A549 (cell line): ENCODE measurements around the gene RAB11B. TPM values are rescaled to one million over a fixed set of nuclear protein-coding genes. Genes with fewer than 3 reads are reported as not detected.
"Not testable (repeated sequence)": the region's sequence is repeated elsewhere in the genome, so short reads cannot be mapped to it uniquely, and the experiment has no call there.

Source experiments
- ATAC-seq, 2 experiments: fragments of 200-7000 bp in 1 of 2; fragments of >200 bp in 1 of 2; cut with Nextera tagmentation in 1 of 2; cut with Tn5 transposase in 1 of 2; 3 replicates each; pipeline versions ENCODE4 v1.8.0 to v1.9.1; 2018 to 2020; ENCODE audit warnings: mild to moderate bottlenecking in 1 of 2, moderate library complexity in 1 of 2
- CTCF ChIA-PET: fragments of 300-600 bp; sonication (Branson Sonifier 250); formaldehyde crosslinking; extraction: SDS; loops from one replicate; lab custom pipeline; 2021; ENCODE audit warnings: antibody characterized with exemption, inconsistent platforms; lab: Yijun Ruan, JAX
- POLR2A ChIA-PET: fragments of 350-600 bp; formaldehyde crosslinking; extraction: SDS; loops from one replicate; lab custom pipeline; 2021; ENCODE audit warnings: antibody characterized with exemption, inconsistent platforms; lab: Yijun Ruan, JAX
- DNase-seq, 2 experiments: peaks; one replicate each; pipeline versions ENCODE4 v3.0.0 to v3.0.0-alpha.2; 2011 to 2016; ENCODE audit warnings: low read depth in 1 of 2, low spot score in 1 of 2
- FAIRE-seq: peaks from 2 replicates; lab custom pipeline; 2011; peaks lifted over from hg19 to GRCh38; lab: Jason Lieb, UNC
- H3K27ac ChIP-seq, 2 experiments: fragments of >200 bp; sonication (Bioruptor Twin); formaldehyde crosslinking; 3 replicates each; pipeline ENCODE4 v1.5.1; 2016 to 2017
- H3K4me1 ChIP-seq: fragments of >200 bp; sonication (Bioruptor Twin); formaldehyde crosslinking; 3 replicates; pipeline ENCODE4 v1.6.1; 2016
- H3K4me2 ChIP-seq: fragments of >200 bp; sonication (Bioruptor Twin); formaldehyde crosslinking; 3 replicates; pipeline ENCODE4 v1.6.1; 2016
- H3K4me3 ChIP-seq: fragments of >200 bp; sonication (Bioruptor Twin); formaldehyde crosslinking; 3 replicates; pipeline ENCODE4 v1.5.1; 2016
- H3K9me3 ChIP-seq: fragments of >200 bp; sonication (Bioruptor Twin); formaldehyde crosslinking; 3 replicates; pipeline ENCODE4 v1.6.1; 2016
- CBX2 ChIP-seq: fragments of 200-600 bp; sonication (generic); IDR thresholded peaks from 2 replicates; pipeline ENCODE4 v1.6.1; 2016; ENCODE audit warnings: low read depth, mild to moderate bottlenecking, borderline replicate concordance
- CBX8 ChIP-seq: fragments of 200-600 bp; sonication (generic); IDR thresholded peaks from 2 replicates; pipeline ENCODE4 v1.6.1; 2016
- FOSB ChIP-seq: fragments of 250-450 bp; sonication (Bioruptor Pico); IDR thresholded peaks from 2 replicates; pipeline ENCODE4 v1.5.0; 2020; ENCODE audit warnings: mild to moderate bottlenecking, moderate library complexity
- FOSL2 ChIP-seq, 2 experiments: fragments of 450-650 bp in 1 of 2; fragments of >200 bp in 1 of 2; sonication (Bioruptor Twin) in 1 of 2; formaldehyde crosslinking; IDR thresholded peaks; 2 replicates each; pipeline versions ENCODE4 v1.5.0 to v1.6.1; 2016 to 2020; ENCODE audit warnings: mild to moderate bottlenecking in 1 of 2, moderate library complexity in 1 of 2
- FOXS1 ChIP-seq: fragments of 250-450 bp; sonication (Bioruptor Pico); IDR thresholded peaks from 2 replicates; pipeline ENCODE4 v1.5.0; 2020; ENCODE audit warnings: mild to moderate bottlenecking, moderate library complexity
- HDAC2 ChIP-seq: fragments of 200-600 bp; sonication (generic); IDR thresholded peaks from 2 replicates; pipeline ENCODE4 v1.6.1; 2016
- HOXA7 ChIP-seq: fragments of 250-450 bp; sonication (Bioruptor Pico); IDR thresholded peaks from 2 replicates; pipeline ENCODE4 v1.5.0; 2020; ENCODE audit warnings: mild to moderate bottlenecking, moderate library complexity
- HOXB13 ChIP-seq: fragments of 250-450 bp; sonication (Bioruptor Pico); IDR thresholded peaks from 2 replicates; pipeline ENCODE4 v1.5.0; 2020; ENCODE audit warnings: low read depth, mild to moderate bottlenecking, moderate library complexity
- HOXB5 ChIP-seq: fragments of 250-450 bp; sonication (Bioruptor Pico); IDR thresholded peaks from 2 replicates; pipeline ENCODE4 v1.5.0; 2020; ENCODE audit warnings: mild to moderate bottlenecking, moderate library complexity
- JUN ChIP-seq, 2 experiments: fragments of >200 bp; sonication (Bioruptor Twin); formaldehyde crosslinking; IDR thresholded peaks; 2 replicates in 1 of 2; 3 replicates in 1 of 2; pipeline ENCODE4 v1.6.1; 2016 to 2017
- KDM1A ChIP-seq: fragments of 200-600 bp; sonication (generic); IDR thresholded peaks from 2 replicates; pipeline ENCODE4 v1.6.1; 2016; ENCODE audit warnings: low read depth, mild to moderate bottlenecking
- MAFK ChIP-seq: fragments of 450-650 bp; IDR thresholded peaks from 2 replicates; pipeline ENCODE4 v1.6.1; 2014; ENCODE audit not compliant: partially characterized antibody
- NFE2L2 ChIP-seq: fragments of 150-350 bp; conservative IDR thresholded peaks from 2 replicates; pipeline ENCODE4 v1.6.1; 2014; ENCODE audit warnings: low read length
- NPAS2 ChIP-seq: fragments of 250-450 bp; sonication (Bioruptor Pico); IDR thresholded peaks from 2 replicates; pipeline ENCODE4 v1.8.0; 2022; ENCODE audit warnings: mild to moderate bottlenecking, moderate library complexity, borderline replicate concordance
- POLR2A ChIP-seq: IDR thresholded peaks from 2 replicates; pipeline ENCODE4 v1.6.1; 2012; ENCODE audit warnings: mild to moderate bottlenecking, low read length
- POLR2AphosphoS2 ChIP-seq: conservative IDR thresholded peaks from 2 replicates; pipeline ENCODE4 v1.6.1; 2012; ENCODE audit warnings: low read length, improper control_type of control experiment, inconsistent platforms
- RAD21 ChIP-seq, 2 experiments: fragments of >200 bp in 1 of 2; sonication (Bioruptor Twin) in 1 of 2; formaldehyde crosslinking in 1 of 2; IDR thresholded peaks in 1 of 2; conservative IDR thresholded peaks in 1 of 2; 2 replicates in 1 of 2; 3 replicates in 1 of 2; pipeline ENCODE4 v1.6.1; 2012 to 2018; ENCODE audit warnings: inconsistent platforms in 1 of 2
- RARB ChIP-seq: fragments of 250-450 bp; sonication (Bioruptor Pico); IDR thresholded peaks from 2 replicates; pipeline ENCODE4 v1.8.0; 2021; ENCODE audit warnings: mild to moderate bottlenecking, moderate library complexity
- RCOR1 ChIP-seq: fragments of 150-350 bp; IDR thresholded peaks from 2 replicates; pipeline ENCODE4 v1.6.1; 2014; ENCODE audit warnings: antibody characterized with exemption, low read length, low read depth
- REST ChIP-seq: fragments of 200-600 bp; sonication (generic); IDR thresholded peaks from 2 replicates; pipeline ENCODE4 v1.6.1; 2016; ENCODE audit warnings: antibody characterized with exemption, mild to moderate bottlenecking, moderate library complexity
- SMC3 ChIP-seq: fragments of >200 bp; sonication (Bioruptor Twin); formaldehyde crosslinking; IDR thresholded peaks from 3 replicates; pipeline ENCODE4 v1.6.1; 2018; ENCODE audit warnings: inconsistent platforms
- SREBF2 ChIP-seq: fragments of 450-650 bp; IDR thresholded peaks from 2 replicates; pipeline ENCODE4 v1.6.1; 2014; ENCODE audit warnings: mild to moderate bottlenecking, moderate library complexity
- ZC3H11A ChIP-seq: fragments of 450-650 bp; IDR thresholded peaks from 2 replicates; pipeline ENCODE4 v1.6.1; 2014; ENCODE audit warnings: antibody characterized with exemption, mild to moderate bottlenecking
- ZFP36 ChIP-seq: fragments of 450-650 bp; IDR thresholded peaks from 2 replicates; pipeline ENCODE4 v1.6.1; 2014; ENCODE audit warnings: borderline replicate concordance; ENCODE audit not compliant: partially characterized antibody
- ZSCAN20 ChIP-seq: fragments of 250-450 bp; sonication (Bioruptor Pico); IDR thresholded peaks from 2 replicates; pipeline ENCODE4 v1.8.0; 2022; ENCODE audit warnings: mild to moderate bottlenecking, moderate library complexity
- WGBS: methylation state at CpG from one replicate; pipeline ENCODE4 v1.1.6; 2017; ENCODE audit errors: missing lambda C conversion rate; 5-methylcytosine and 5-hydroxymethylcytosine counted together
- polyA plus RNA-seq, 4 experiments: library from polyadenylated mRNA; depleted of rRNA in 3 of 4; stranded (reverse); fragments of >200 nt; fragmentation: RNase III in 1 of 4; extraction: RNeasy Plus Mini Kit Qiagen cat#74134 plus additional on column Dnase treatment in 1 of 4; gene quantifications; 2 replicates in 3 of 4; 3 replicates in 1 of 4; pipeline ENCODE4 v1.2.3, GENCODE V29; 2011 to 2017
- TF ChIP-seq, protein P1 (sequence below): fragments of 250-450 bp; sonication (Bioruptor Pico); IDR thresholded peaks from 2 replicates; pipeline ENCODE4 v1.5.0; 2021; ENCODE audit warnings: mild to moderate bottlenecking, moderate library complexity, borderline replicate concordance
- TF ChIP-seq, protein P2 (sequence below): fragments of 150-350 bp; IDR thresholded peaks from 2 replicates; pipeline ENCODE4 v1.6.1; 2014; ENCODE audit warnings: low read depth, mild to moderate bottlenecking, low read length
- TF ChIP-seq, protein P3 (sequence below): IDR thresholded peaks from 2 replicates; pipeline ENCODE4 v1.6.1; 2012
- TF ChIP-seq, protein P4 (sequence below): fragments of 450-650 bp; IDR thresholded peaks from 2 replicates; pipeline ENCODE4 v1.6.1; 2014; ENCODE audit warnings: antibody characterized with exemption
- TF ChIP-seq, protein P5 (sequence below): fragments of >200 bp; sonication (Bioruptor Twin); formaldehyde crosslinking; IDR thresholded peaks from 2 replicates; pipeline ENCODE4 v1.6.1; 2016

RAB11B gene
- polyA plus RNA-seq, 2 of the 4 experiments (the other 2 are of a cell fraction): 22.3 to 93.7 TPM

DNA sequence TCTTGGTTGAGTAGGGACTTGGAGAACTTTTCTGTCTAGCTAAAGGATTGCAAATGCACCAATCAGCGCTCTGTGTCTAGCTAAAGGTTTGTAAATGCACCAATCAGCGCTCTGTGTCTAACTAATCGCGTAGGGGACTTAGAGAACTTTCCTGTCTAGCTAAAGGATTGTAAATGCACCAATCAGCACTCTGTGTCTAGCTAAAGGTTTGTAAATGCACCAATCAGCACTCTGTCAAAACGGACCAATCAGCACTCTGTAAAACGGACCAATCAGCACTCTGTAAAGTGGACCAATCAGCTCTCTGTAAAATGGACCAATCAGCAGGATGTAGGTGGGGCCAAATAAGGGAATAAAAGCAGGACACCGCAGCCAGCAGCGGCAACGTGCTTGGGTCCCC is 3.7 kb upstream of the RAB11B start:
- FAIRE-seq, H3K4me3 ChIP-seq, H3K9me3 ChIP-seq, POLR2A ChIA-PET, DNase-seq, ATAC-seq, H3K27ac ChIP-seq, H3K4me2 ChIP-seq: not testable (repeated sequence)
- TF ChIP-seq MAFK: peak; percentile 52
- H3K4me1 ChIP-seq: peaks cover 26% of the 10 kb centered on the region; the same call in 2 of the 3 replicates
- 68% methylated on average over 9 of the region's 9 CpGs for WGBS
- CTCF ChIA-PET: interaction anchor here (0.6 to 1.5 kb wide), 2 partner anchors 16 to 32 kb away, joined by 3 to 4 read pairs; no protein-coding TSS in a partner anchor

DNA sequence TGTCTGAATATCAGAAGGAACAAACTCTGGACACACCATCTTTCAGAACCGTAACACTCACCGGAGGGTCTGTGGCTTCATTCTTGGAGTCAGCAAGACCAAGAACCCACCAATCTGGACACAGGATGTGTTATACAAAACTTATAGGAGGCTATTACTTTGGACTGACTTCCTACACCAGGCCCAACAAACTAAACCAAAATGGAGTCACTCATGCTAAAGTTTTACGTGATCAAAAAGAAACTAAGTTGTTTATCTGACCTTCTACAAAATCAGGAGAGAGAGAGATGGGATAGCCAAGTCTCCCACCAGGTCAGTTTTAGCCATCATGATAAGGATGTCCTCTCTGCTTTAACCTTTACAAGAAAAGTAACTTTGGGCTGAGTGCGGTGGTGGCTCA is 3.2 kb upstream of the RAB11B start:
- Histone ChIP-seq H3K4me2 (no peak overlapping the region), H3K27ac (peak overlapping the region; percentile 84; a peak in 3 of 6 replicates), H3K4me1 (peaks cover 32% of the 10 kb centered on the region), H3K9me3 (no peaks in the 10 kb centered on the region), H3K4me3 (no peak overlapping the region)
- ATAC-seq (no peak), FAIRE-seq (no peak), DNase-seq (no peak)
- POLR2A ChIA-PET: no interaction called here
- CTCF ChIA-PET: no interaction called here
- WGBS: 49% methylated on average over 4 of the region's 4 CpGs
- TF ChIP-seq, protein P1, sequence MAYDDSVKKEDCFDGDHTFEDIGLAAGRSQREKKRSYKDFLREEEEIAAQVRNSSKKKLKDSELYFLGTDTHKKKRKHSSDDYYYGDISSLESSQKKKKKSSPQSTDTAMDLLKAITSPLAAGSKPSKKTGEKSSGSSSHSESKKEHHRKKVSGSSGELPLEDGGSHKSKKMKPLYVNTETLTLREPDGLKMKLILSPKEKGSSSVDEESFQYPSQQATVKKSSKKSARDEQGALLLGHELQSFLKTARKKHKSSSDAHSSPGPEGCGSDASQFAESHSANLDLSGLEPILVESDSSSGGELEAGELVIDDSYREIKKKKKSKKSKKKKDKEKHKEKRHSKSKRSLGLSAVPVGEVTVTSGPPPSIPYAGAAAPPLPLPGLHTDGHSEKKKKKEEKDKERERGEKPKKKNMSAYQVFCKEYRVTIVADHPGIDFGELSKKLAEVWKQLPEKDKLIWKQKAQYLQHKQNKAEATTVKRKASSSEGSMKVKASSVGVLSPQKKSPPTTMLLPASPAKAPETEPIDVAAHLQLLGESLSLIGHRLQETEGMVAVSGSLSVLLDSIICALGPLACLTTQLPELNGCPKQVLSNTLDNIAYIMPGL (CRISPR knock-in tag): no peak
- TF ChIP-seq RCOR1 (no peak), CBX2 (no peak), ZSCAN20 (CRISPR knock-in tag) (peak; percentile 83), SREBF2 (no peak), POLR2A (no peak), FOXS1 (peak; percentile 84; the same call in 1 of the 2 replicates), FOSL2 (IDR thresholded peaks at IDR 0.05) (no peak), FOSL2 (CRISPR knock-in tag; IDR thresholded peaks at IDR 0.05) (no peak), HOXB5 (no peak), RAD21 (conservative IDR thresholded peaks at IDR 0.05 in 1 of 2, IDR thresholded peaks at IDR 0.05 in 1 of 2) (no peak), HOXB13 (CRISPR knock-in tag) (0 out of 2 replicates have a peak, but pooled peaks have one; percentile 56), CBX8 (no peak), KDM1A (no peak), HOXA7 (CRISPR knock-in tag) (no peak), ZC3H11A (no peak), NFE2L2 (no peak), REST (no peak), HDAC2 (no peak), NPAS2 (no peak), ZFP36 (no peak), MAFK (no peak), FOSB (no peak), SMC3 (no peak), RARB (CRISPR knock-in tag) (no peak), JUN (IDR thresholded peaks at IDR 0.05) (no peak), POLR2AphosphoS2 (no peak)
- TF ChIP-seq, protein P2, sequence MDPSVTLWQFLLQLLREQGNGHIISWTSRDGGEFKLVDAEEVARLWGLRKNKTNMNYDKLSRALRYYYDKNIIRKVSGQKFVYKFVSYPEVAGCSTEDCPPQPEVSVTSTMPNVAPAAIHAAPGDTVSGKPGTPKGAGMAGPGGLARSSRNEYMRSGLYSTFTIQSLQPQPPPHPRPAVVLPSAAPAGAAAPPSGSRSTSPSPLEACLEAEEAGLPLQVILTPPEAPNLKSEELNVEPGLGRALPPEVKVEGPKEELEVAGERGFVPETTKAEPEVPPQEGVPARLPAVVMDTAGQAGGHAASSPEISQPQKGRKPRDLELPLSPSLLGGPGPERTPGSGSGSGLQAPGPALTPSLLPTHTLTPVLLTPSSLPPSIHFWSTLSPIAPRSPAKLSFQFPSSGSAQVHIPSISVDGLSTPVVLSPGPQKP: no peak
- TF ChIP-seq, protein P3, sequence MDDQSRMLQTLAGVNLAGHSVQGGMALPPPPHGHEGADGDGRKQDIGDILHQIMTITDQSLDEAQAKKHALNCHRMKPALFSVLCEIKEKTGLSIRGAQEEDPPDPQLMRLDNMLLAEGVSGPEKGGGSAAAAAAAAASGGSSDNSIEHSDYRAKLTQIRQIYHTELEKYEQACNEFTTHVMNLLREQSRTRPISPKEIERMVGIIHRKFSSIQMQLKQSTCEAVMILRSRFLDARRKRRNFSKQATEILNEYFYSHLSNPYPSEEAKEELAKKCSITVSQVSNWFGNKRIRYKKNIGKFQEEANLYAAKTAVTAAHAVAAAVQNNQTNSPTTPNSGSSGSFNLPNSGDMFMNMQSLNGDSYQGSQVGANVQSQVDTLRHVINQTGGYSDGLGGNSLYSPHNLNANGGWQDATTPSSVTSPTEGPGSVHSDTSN: no peak
- TF ChIP-seq, protein P4, sequence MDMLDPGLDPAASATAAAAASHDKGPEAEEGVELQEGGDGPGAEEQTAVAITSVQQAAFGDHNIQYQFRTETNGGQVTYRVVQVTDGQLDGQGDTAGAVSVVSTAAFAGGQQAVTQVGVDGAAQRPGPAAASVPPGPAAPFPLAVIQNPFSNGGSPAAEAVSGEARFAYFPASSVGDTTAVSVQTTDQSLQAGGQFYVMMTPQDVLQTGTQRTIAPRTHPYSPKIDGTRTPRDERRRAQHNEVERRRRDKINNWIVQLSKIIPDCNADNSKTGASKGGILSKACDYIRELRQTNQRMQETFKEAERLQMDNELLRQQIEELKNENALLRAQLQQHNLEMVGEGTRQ: no peak
- TF ChIP-seq, protein P5, sequence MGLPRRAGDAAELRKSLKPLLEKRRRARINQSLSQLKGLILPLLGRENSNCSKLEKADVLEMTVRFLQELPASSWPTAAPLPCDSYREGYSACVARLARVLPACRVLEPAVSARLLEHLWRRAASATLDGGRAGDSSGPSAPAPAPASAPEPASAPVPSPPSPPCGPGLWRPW: no peak
